Neural progenitor cell (in vitro differentiated cells): Measurements from ENCODE around the gene SLC22A23. TPM values are rescaled to one million over a fixed set of nuclear protein-coding genes. Genes with fewer than 3 reads are reported as not detected.
A peak's percentile ranks its signal among the peaks of the same experiment; 100 is the strongest.

Source experiments
- DNase-seq: peaks from one replicate; pipeline ENCODE4 v3.0.0-alpha.2; 2016; ENCODE audit warnings: low spot score
- H2AFZ ChIP-seq: fragments of 200-600 bp; sonication (generic); replicated peaks from 2 replicates; pipeline ENCODE4 v1.6.1; 2016; ENCODE audit warnings: antibody characterized with exemption
- H3F3A ChIP-seq: fragments of 200-600 bp; sonication (generic); 2 replicates; pipeline ENCODE4 v1.6.1; 2016; ENCODE audit warnings: antibody characterized with exemption, low read depth
- H3K27ac ChIP-seq: fragments of 200-600 bp; sonication (generic); 2 replicates; pipeline ENCODE4 v1.5.1; 2016; ENCODE audit warnings: mild to moderate bottlenecking
- H3K27me3 ChIP-seq: fragments of 200-600 bp; sonication (generic); 2 replicates; pipeline ENCODE4 v1.6.1; 2016; ENCODE audit warnings: mild to moderate bottlenecking, moderate library complexity
- H3K36me3 ChIP-seq: fragments of 200-600 bp; sonication (generic); 2 replicates; pipeline ENCODE4 v1.5.1; 2016
- H3K4me1 ChIP-seq: fragments of 200-600 bp; sonication (generic); 2 replicates; pipeline ENCODE4 v1.6.1; 2016; ENCODE audit warnings: mixed run types
- H3K4me2 ChIP-seq: fragments of 200-600 bp; sonication (generic); 2 replicates; pipeline ENCODE4 v1.6.1; 2016
- H3K4me3 ChIP-seq: fragments of 200-600 bp; sonication (generic); 2 replicates; pipeline ENCODE4 v1.5.1; 2016
- H3K79me2 ChIP-seq: fragments of 200-600 bp; sonication (generic); 2 replicates; pipeline ENCODE4 v1.6.1; 2016; ENCODE audit warnings: low read depth
- H3K9ac ChIP-seq: fragments of 200-600 bp; sonication (generic); 2 replicates; pipeline ENCODE4 v1.6.1; 2016
- H3K9me3 ChIP-seq: fragments of 200-600 bp; sonication (generic); 2 replicates; pipeline ENCODE4 v1.5.1; 2016; ENCODE audit warnings: low read depth
- H4K20me1 ChIP-seq: fragments of 200-600 bp; sonication (generic); 2 replicates; pipeline ENCODE4 v1.6.1; 2016; ENCODE audit warnings: low read depth
- H3K27ac Mint-ChIP-seq: 3 replicates; pipeline ENCODE4 v1.8.0; 2021; ENCODE audit warnings: mixed read lengths
- H3K27me3 Mint-ChIP-seq: 2 replicates; pipeline ENCODE4 v1.8.0; 2022; ENCODE audit warnings: low read depth, mild to moderate bottlenecking, inconsistent platforms, moderate library complexity, mixed read lengths; ENCODE audit not compliant: insufficient read depth
- H3K36me3 Mint-ChIP-seq: 3 replicates; pipeline ENCODE4 v1.8.0; 2021; ENCODE audit warnings: mixed read lengths
- H3K4me1 Mint-ChIP-seq: 3 replicates; pipeline ENCODE4 v1.8.0; 2021; ENCODE audit warnings: mixed read lengths
- H3K4me3 Mint-ChIP-seq: 3 replicates; pipeline ENCODE4 v1.8.0; 2021; ENCODE audit warnings: mild to moderate bottlenecking, moderate library complexity, mixed read lengths
- H3K9me3 Mint-ChIP-seq: 3 replicates; pipeline ENCODE4 v1.8.0; 2020; ENCODE audit warnings: mixed read lengths
- CTCF ChIP-seq: fragments of 200-600 bp; sonication (generic); IDR thresholded peaks from 2 replicates; pipeline ENCODE4 v1.5.1; 2017; ENCODE audit warnings: antibody characterized with exemption, mild to moderate bottlenecking
- EZH2 ChIP-seq: fragments of 200-600 bp; sonication (generic); IDR thresholded peaks from 2 replicates; pipeline ENCODE4 v1.6.1; 2017; ENCODE audit warnings: antibody characterized with exemption, mild to moderate bottlenecking, moderate library complexity
- EZH2phosphoT487 ChIP-seq: fragments of 200-600 bp; sonication (generic); IDR thresholded peaks from 2 replicates; pipeline ENCODE4 v1.6.1; 2017; ENCODE audit warnings: antibody characterized with exemption
- total RNA-seq: library from RNA; depleted of rRNA; stranded (reverse); fragments of >200 nt; gene quantifications from 2 replicates; pipeline ENCODE4 v1.2.3, GENCODE V29; 2015; ENCODE audit warnings: low replicate concordance

Gene SLC22A23
- total RNA-seq, 1 donor from 2014 or later = 0.99 TPM

- no peak overlapping the region for H3K27ac ChIP-seq
- no peaks in the 10 kb centered on the region for H4K20me1 ChIP-seq
- Mint-ChIP-seq H3K27me3 (peaks cover 3% of the 10 kb centered on the region), H3K9me3 (peaks cover 14% of the 10 kb centered on the region), H3K27ac (no peak overlapping the region), H3K36me3 (no peaks in the 10 kb centered on the region), H3K4me1 (peaks cover 26% of the 10 kb centered on the region), H3K4me3 (no peak overlapping the region)
- no peak overlapping the region for H2AFZ ChIP-seq
- no peaks in the 10 kb centered on the region for H3K27me3 ChIP-seq
- peaks cover 12% of the 10 kb centered on the region for H3F3A ChIP-seq
- H3K9ac ChIP-seq = no peak overlapping the region
- H3K36me3 ChIP-seq = no peaks in the 10 kb centered on the region
- H3K4me1 ChIP-seq = peaks cover 23% of the 10 kb centered on the region
- H3K4me2 ChIP-seq = peak overlapping the region; percentile 32
- DNase-seq = peak; percentile 64
- H3K79me2 ChIP-seq = no peaks in the 10 kb centered on the region
- no peaks in the 10 kb centered on the region for H3K9me3 ChIP-seq
- H3K4me3 ChIP-seq = no peak overlapping the region
- TF ChIP-seq EZH2phosphoT487 (no peak), CTCF (no peak), EZH2 (no peak)
Observed at GRCh38 chr6:3482869-3483268, 26.0 kb upstream of the SLC22A23 start.

GRCh38 chr6:3481640-3482039, 24.8 kb upstream of the SLC22A23 start:
- TF ChIP-seq CTCF = no peak
- TF ChIP-seq EZH2 = no peak
- TF ChIP-seq EZH2phosphoT487 = no peak
- peaks cover 12% of the 10 kb centered on the region for H3F3A ChIP-seq
- peaks cover 23% of the 10 kb centered on the region for H3K4me1 ChIP-seq
- Mint-ChIP-seq H3K27me3 (peaks cover 3% of the 10 kb centered on the region), H3K27ac (no peak overlapping the region), H3K9me3 (peaks cover 14% of the 10 kb centered on the region), H3K4me1 (peaks cover 22% of the 10 kb centered on the region), H3K4me3 (no peak overlapping the region), H3K36me3 (no peaks in the 10 kb centered on the region)
- no peak for DNase-seq
- no peaks in the 10 kb centered on the region for H3K27me3 ChIP-seq
- H3K27ac ChIP-seq = no peak overlapping the region
- no peaks in the 10 kb centered on the region for H3K9me3 ChIP-seq
- H3K9ac ChIP-seq = no peak overlapping the region
- no peaks in the 10 kb centered on the region for H4K20me1 ChIP-seq
- no peaks in the 10 kb centered on the region for H3K79me2 ChIP-seq
- no peak overlapping the region for H3K4me3 ChIP-seq
- H3K36me3 ChIP-seq = no peaks in the 10 kb centered on the region
- no peak overlapping the region for H3K4me2 ChIP-seq
- no peak overlapping the region for H2AFZ ChIP-seq

- no peaks in the 10 kb centered on the region for H3K9me3 ChIP-seq
- peaks cover 22% of the 10 kb centered on the region for H3K4me1 Mint-ChIP-seq
- H2AFZ ChIP-seq = no peak overlapping the region
- H3K9ac ChIP-seq = no peak overlapping the region
- H3K36me3 Mint-ChIP-seq = no peaks in the 10 kb centered on the region
- H3K79me2 ChIP-seq = no peaks in the 10 kb centered on the region
- no peak for DNase-seq
- H3K4me2 ChIP-seq = no peak overlapping the region
- no peak overlapping the region for H3K27ac ChIP-seq
- no peaks in the 10 kb centered on the region for H3K36me3 ChIP-seq
- H3K4me3 Mint-ChIP-seq = no peak overlapping the region
- H3K27ac Mint-ChIP-seq = no peak overlapping the region
- no peak for TF ChIP-seq CTCF
- no peaks in the 10 kb centered on the region for H4K20me1 ChIP-seq
- peaks cover 12% of the 10 kb centered on the region for H3F3A ChIP-seq
- H3K27me3 Mint-ChIP-seq = peaks cover 3% of the 10 kb centered on the region
- no peak overlapping the region for H3K4me3 ChIP-seq
- H3K27me3 ChIP-seq = no peaks in the 10 kb centered on the region
- H3K9me3 Mint-ChIP-seq = peaks cover 14% of the 10 kb centered on the region
- peaks cover 23% of the 10 kb centered on the region for H3K4me1 ChIP-seq
Observed at GRCh38 chr6:3480009-3480408, 23.2 kb upstream of the SLC22A23 start.

GRCh38 chr6:3473773-3474172, 16.9 kb upstream of the SLC22A23 start:
- peak overlapping the region; percentile 57 for H3K27ac Mint-ChIP-seq
- Histone ChIP-seq H3F3A (no peaks in the 10 kb centered on the region), H3K36me3 (no peaks in the 10 kb centered on the region), H3K79me2 (no peaks in the 10 kb centered on the region), H3K4me1 (no peaks in the 10 kb centered on the region), H3K4me2 (no peak overlapping the region), H3K9me3 (no peaks in the 10 kb centered on the region), H3K4me3 (no peak overlapping the region), H2AFZ (no peak overlapping the region), H3K27ac (no peak overlapping the region), H3K27me3 (no peaks in the 10 kb centered on the region), H4K20me1 (no peaks in the 10 kb centered on the region), H3K9ac (no peak overlapping the region)
- H3K9me3 Mint-ChIP-seq = peaks cover 2% of the 10 kb centered on the region
- H3K27me3 Mint-ChIP-seq = peaks cover under 1% of the 10 kb centered on the region
- H3K4me1 Mint-ChIP-seq = peaks cover 22% of the 10 kb centered on the region
- no peak overlapping the region for H3K4me3 Mint-ChIP-seq
- no peak for TF ChIP-seq EZH2phosphoT487
- TF ChIP-seq CTCF = no peak
- no peak for TF ChIP-seq EZH2
- DNase-seq = no peak
- H3K36me3 Mint-ChIP-seq = no peaks in the 10 kb centered on the region
